GM18873 (cell line): ENCODE results near the gene MFAP5.
"Not testable (repeated sequence)": the region's sequence is repeated elsewhere in the genome, so short reads cannot be mapped to it uniquely, and the experiment has no call there.

ENCODE experiments used
- ATAC-seq: cut with Tn5 transposase; IDR thresholded peaks from one replicate; pipeline ENCODE4 v1.9.1; 2021; ENCODE audit warnings: mild to moderate bottlenecking, moderate library complexity, moderate number of reproducible peaks; ENCODE audit not compliant: unreplicated experiment, low FRiP score

Gene MFAP5

GRCh38 chr12:8676651-8677050, 14.0 kb upstream of the MFAP5 start:
- no peak for ATAC-seq

- peak; percentile 47 for ATAC-seq
Observed at GRCh38 chr12:8675591-8676036, 13.0 kb upstream of the MFAP5 start.

- no peak for ATAC-seq
Observed at GRCh38 chr12:8672381-8672780, 9.8 kb upstream of the MFAP5 start.

GRCh38 chr12:8668441-8668840, 5.8 kb upstream of the MFAP5 start:
- no peak for ATAC-seq

GRCh38 chr12:8667270-8667669, 4.6 kb upstream of the MFAP5 start:
- ATAC-seq, result no peak

GRCh38 chr12:8665759-8666158, 3.1 kb upstream of the MFAP5 start:
- ATAC-seq, result no peak

- ATAC-seq, result no peak
Observed at GRCh38 chr12:8664228-8664913, 1.7 kb upstream of the MFAP5 start.

GRCh38 chr12:8661751-8662150, 875 bp downstream of the MFAP5 start:
- no peak for ATAC-seq

- ATAC-seq, result no peak
Observed at GRCh38 chr12:8661016-8661415, 1.6 kb downstream of the MFAP5 start.

- no peak for ATAC-seq
Observed at GRCh38 chr12:8658346-8658745, 4.3 kb downstream of the MFAP5 start.

GRCh38 chr12:8655421-8655820, 7.2 kb downstream of the MFAP5 start:
- no peak for ATAC-seq

GRCh38 chr12:8648576-8649205, 13.9 kb downstream of the MFAP5 start:
- peak; percentile 70 for ATAC-seq

- no peak for ATAC-seq
Observed at GRCh38 chr12:8647968-8648367, 14.7 kb downstream of the MFAP5 start.

GRCh38 chr12:8644345-8645248, 18.0 kb downstream of the MFAP5 start:
- peak; percentile 41 for ATAC-seq

GRCh38 chr12:8642775-8643174, 19.9 kb downstream of the MFAP5 start:
- ATAC-seq, result no peak

- no peak for ATAC-seq
Observed at GRCh38 chr12:8639936-8640335, 22.7 kb downstream of the MFAP5 start.

- ATAC-seq, result no peak
Observed at GRCh38 chr12:8638951-8639350, 23.7 kb downstream of the MFAP5 start.

- ATAC-seq, result no peak
Observed at GRCh38 chr12:8637666-8638065, 25.0 kb downstream of the MFAP5 start.

- ATAC-seq, result no peak
Observed at GRCh38 chr12:8637244-8637643, 25.4 kb downstream of the MFAP5 start.

GRCh38 chr12:8636581-8636980, 26.0 kb downstream of the MFAP5 start:
- ATAC-seq, result no peak

GRCh38 chr12:8636007-8636346, 26.6 kb downstream of the MFAP5 start:
- not testable (repeated sequence) for ATAC-seq
